ENCODE data around the gene ZNF385C.
A peak's percentile ranks its signal among the peaks of the same experiment; 100 is the strongest.

The ZNF385C gene

GRCh38 chr17:42077755-42078154, 20.5 kb downstream of the ZNF385C start:
- no peak for DNase-seq (ENCODE audit: low spot score)

GRCh38 chr17:42076797-42077559, 21.3 kb downstream of the ZNF385C start:
- no peak for DNase-seq (ENCODE audit: low spot score)

- no peak for DNase-seq (ENCODE audit: low spot score)
Measured at GRCh38 chr17:42075789-42076188, 22.5 kb downstream of the ZNF385C start.

- peak; percentile 78 for DNase-seq (ENCODE audit: low spot score)
Measured at GRCh38 chr17:42072323-42073187, 25.7 kb downstream of the ZNF385C start.

DNA sequence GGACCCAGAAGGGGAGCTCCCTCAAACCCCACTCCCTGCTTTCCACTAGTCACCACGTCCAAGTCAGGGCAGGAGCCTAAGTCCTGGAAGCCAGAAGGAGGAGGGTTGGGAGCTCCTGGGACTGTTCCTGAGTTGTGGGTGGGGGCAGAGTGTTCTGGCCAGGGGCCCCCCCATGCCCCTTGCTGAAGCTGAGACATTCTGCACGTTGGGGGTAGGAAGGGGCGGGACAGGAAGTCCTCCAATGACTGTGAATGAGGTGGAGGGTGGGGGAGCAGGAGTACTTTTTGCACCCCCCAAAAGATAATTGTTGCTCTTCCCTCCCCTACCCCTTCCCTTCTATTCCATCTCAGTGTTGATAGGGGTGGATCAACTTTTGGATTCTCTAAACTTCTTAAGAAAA, 26.5 kb downstream of the ZNF385C start:
- no peak for DNase-seq (ENCODE audit: low spot score)

- no peak for DNase-seq (ENCODE audit: low spot score)
Measured at GRCh38 chr17:42068979-42069378, 29.3 kb downstream of the ZNF385C start.

GRCh38 chr17:42067371-42068091, 30.7 kb downstream of the ZNF385C start:
- peak; percentile 88 for DNase-seq (ENCODE audit: low spot score)

GRCh38 chr17:42065201-42065600, 33.1 kb downstream of the ZNF385C start:
- no peak for DNase-seq (ENCODE audit: low spot score)

DNA sequence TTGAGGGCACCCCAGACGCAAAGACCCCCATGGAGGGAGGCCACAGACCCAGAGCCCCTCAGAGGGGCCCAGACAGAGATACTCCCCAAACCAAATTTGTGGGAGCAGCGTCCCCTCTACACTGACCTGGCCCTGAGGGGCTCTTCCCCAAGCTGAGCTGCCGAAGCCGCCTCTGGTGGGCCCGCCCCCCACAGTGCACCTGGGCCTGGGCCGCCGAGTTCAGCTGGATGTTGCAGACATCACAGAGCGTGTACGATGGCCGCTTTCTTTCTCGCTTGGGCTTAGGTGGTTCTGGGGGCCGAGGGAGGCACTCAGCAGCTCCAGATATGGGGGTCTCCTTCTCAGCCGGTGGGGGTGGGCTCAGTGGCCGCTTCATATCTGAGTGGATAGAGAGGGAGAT, 35.6 kb downstream of the ZNF385C start:
- DNase-seq (ENCODE audit: low spot score) = no peak

DNA sequence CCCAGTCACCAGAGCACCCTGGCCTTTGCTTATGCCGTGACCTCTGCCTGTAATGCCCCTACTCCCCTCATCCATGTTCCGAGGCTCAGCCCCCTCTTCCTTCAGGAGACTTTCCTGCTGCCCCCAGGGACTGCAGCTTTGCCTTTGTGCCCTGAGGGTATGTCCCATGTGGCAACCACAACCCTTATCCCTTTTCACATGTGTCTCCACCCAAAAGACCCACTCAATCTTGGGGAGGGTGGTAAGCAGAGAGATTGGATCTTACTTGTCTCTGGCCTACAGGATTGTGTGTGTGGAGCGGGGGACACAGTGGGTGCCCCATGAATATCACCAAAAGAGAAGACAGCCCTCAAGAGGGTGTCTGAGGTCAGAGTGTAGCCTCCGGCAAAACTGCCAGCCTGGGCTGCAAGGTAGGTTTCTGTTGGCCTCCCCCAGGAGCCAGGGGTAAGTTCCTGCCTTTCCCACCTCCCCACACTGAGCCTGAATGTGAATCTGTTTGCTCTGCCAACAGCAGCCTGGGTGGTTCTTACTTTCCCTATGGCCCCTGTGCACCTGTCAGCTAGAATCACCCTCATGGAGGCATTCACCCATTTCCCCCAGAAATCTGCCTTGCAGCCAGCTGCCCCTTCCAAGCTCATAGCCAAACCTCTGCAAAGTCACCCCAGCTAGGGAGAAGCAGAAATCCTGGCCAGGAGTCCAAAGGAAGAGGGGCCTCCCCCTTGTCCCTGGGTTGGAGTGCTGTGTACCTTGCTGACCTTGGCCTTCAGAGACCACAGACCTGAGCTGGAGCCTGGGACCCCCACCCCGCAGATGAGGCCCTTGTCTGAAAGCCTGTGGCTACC, 36.4 kb downstream of the ZNF385C start:
- DNase-seq (ENCODE audit: low spot score) = no peak

GRCh38 chr17:42060231-42060630, 38.0 kb downstream of the ZNF385C start:
- DNase-seq (ENCODE audit: low spot score) = no peak

- no peak for DNase-seq (ENCODE audit: low spot score)
Measured at GRCh38 chr17:42059815-42060214, 38.5 kb downstream of the ZNF385C start.

DNA sequence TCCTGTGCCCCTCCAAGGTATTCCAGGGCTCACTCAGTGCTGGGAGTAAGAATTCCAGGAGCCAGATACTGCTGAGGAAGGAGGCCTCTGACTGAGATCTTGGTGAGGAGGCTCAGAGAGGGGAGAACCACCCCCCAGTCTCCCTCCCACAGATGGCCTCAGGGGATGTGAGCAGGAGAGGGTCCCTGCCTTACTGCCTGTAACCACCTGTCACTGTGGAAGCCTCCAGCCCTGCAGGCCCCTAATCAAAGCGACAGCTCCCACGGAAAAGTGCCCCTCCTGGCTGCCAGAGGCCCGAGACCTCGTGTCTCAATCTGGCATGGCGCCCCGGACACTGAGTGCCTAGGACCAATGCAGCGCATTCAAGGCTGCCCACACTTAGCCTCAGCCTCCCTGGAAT, 40.2 kb downstream of the ZNF385C start:
- no peak for DNase-seq (ENCODE audit: low spot score)

DNA sequence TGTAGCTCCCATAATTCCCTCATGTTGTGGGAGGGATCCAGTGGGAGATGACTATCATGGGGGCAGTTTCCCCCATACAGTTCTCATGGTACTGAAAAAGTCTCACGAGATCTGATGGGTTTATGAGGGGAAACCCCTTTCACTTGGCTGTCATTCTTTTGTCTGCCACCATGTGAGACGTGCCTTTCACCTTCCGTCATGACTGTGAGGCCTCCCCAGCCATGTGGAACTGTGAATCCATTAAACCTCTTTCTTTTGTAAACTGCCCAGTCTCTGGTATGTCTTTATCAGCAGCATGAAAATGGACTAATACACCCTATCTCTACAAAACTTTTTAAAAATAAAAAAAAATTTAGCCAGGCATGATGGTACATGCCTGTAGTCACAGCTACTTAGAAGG, 41.6 kb downstream of the ZNF385C start:
- no peak for DNase-seq (ENCODE audit: low spot score)

- DNase-seq (ENCODE audit: low spot score) = no peak
Measured at GRCh38 chr17:42055496-42055895, 42.8 kb downstream of the ZNF385C start.

GRCh38 chr17:42055027-42055426, 43.2 kb downstream of the ZNF385C start:
- DNase-seq (ENCODE audit: low spot score) = no peak

- no peak for DNase-seq (ENCODE audit: low spot score)
Measured at GRCh38 chr17:42053731-42054500, 44.4 kb downstream of the ZNF385C start.

GRCh38 chr17:42052346-42052877, 45.9 kb downstream of the ZNF385C start:
- no peak for DNase-seq (ENCODE audit: low spot score)

DNA sequence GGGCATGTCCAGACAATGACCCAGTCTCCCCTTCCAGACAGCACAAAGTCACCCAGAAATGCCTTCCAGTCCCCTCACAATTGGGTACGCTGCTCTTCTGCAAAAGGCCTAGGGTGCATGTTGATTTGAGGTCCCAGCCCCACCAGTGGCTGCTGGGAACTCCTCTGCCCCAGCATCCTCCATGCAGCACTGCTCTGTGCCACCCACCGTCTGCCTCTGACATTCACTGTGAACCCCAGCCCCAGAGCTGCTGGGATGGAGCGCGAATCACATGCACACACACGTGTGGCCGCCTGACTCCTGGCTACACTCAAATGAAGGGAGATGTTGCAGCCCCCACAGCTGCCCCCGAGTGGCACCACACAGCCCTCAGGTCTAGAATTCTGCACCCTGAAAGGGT, 46.6 kb downstream of the ZNF385C start:
- DNase-seq (ENCODE audit: low spot score) = no peak

GRCh38 chr17:42051013-42051400, 47.3 kb downstream of the ZNF385C start:
- no peak for DNase-seq (ENCODE audit: low spot score)

Measured in ecto neural progenitor cell (in vitro differentiated cells).